Caco-2 (cell line): ENCODE measurements around the gene SRSF12. TPM values are rescaled to one million over a fixed set of nuclear protein-coding genes. Genes with fewer than 3 reads are reported as not detected.

Source experiments
- BruUV-seq: library from RNA; stranded (reverse); fragments of 400-500 nt; replicated peaks from 2 replicates; lab custom pipeline; 2021; lab: Mats Ljungman, UMichigan
- CTCF ChIA-PET: fragments of 300-600 bp; sonication (Branson Sonifier 250); formaldehyde crosslinking; loops from one replicate; lab custom pipeline; 2022; ENCODE audit warnings: antibody characterized with exemption; lab: Charles Lee
- POLR2A ChIA-PET: fragments of 300-600 bp; sonication (Branson Sonifier 250); formaldehyde crosslinking; loops from one replicate; lab custom pipeline; 2022; ENCODE audit warnings: antibody characterized with exemption; lab: Charles Lee
- DNase-seq, 2 experiments: peaks; one replicate each; pipeline versions ENCODE4 v3.0.0 to v3.0.0-alpha.2; 2020 to 2022
- H3K27me3 ChIP-seq: replicated peaks from 2 replicates; pipeline ENCODE4 v1.6.0; 2011; ENCODE audit warnings: low read length; ENCODE audit not compliant: control insufficient read depth, insufficient read depth
- H3K36me3 ChIP-seq: 2 replicates; pipeline ENCODE4 v1.5.1; 2011; ENCODE audit warnings: low read length; ENCODE audit not compliant: control insufficient read depth, insufficient read depth
- H3K4me1 ChIP-seq: fragments of 250-450 bp; sonication (Bioruptor Pico); 2 replicates; pipeline ENCODE4 v1.5.1; 2020; ENCODE audit warnings: mild to moderate bottlenecking
- H3K4me3 ChIP-seq: 2 replicates; pipeline ENCODE4 v1.5.1; 2011; ENCODE audit warnings: low read depth, mild to moderate bottlenecking, control low read depth, low read length
- H3K9me3 ChIP-seq: fragments of 250-450 bp; sonication (Bioruptor Pico); 2 replicates; pipeline ENCODE4 v1.5.1; 2020; ENCODE audit warnings: mild to moderate bottlenecking, moderate library complexity
- H3K27ac Mint-ChIP-seq: one replicate; pipeline ENCODE4 v1.8.0; 2022; ENCODE audit warnings: mixed read lengths; ENCODE audit not compliant: unreplicated experiment
- H3K27me3 Mint-ChIP-seq: one replicate; pipeline ENCODE4 v1.8.0; 2022; ENCODE audit warnings: mixed read lengths; ENCODE audit not compliant: insufficient read depth, unreplicated experiment
- H3K36me3 Mint-ChIP-seq: one replicate; pipeline ENCODE4 v1.8.0; 2022; ENCODE audit warnings: mild to moderate bottlenecking, mixed read lengths; ENCODE audit not compliant: insufficient read depth, unreplicated experiment
- H3K4me1 Mint-ChIP-seq: one replicate; pipeline ENCODE4 v1.8.0; 2022; ENCODE audit warnings: low read depth, mixed read lengths; ENCODE audit not compliant: unreplicated experiment
- H3K4me3 Mint-ChIP-seq: one replicate; pipeline ENCODE4 v1.8.0; 2022; ENCODE audit warnings: mild to moderate bottlenecking, moderate library complexity, mixed read lengths; ENCODE audit not compliant: unreplicated experiment
- H3K9me3 Mint-ChIP-seq: one replicate; pipeline ENCODE4 v1.8.0; 2022; ENCODE audit warnings: mixed read lengths; ENCODE audit not compliant: unreplicated experiment
- CTCF ChIP-seq, 2 experiments: fragments of 200-600 bp in 1 of 2; IDR thresholded peaks; 1 replicate in 1 of 2; 2 replicates in 1 of 2; pipeline versions ENCODE4 v1.5.1 to v1.8.0; 2011 to 2022; ENCODE audit warnings: antibody characterized with exemption in 1 of 2, control low read depth in 1 of 2, inconsistent platforms in 1 of 2, low read depth in 1 of 2, low read length in 1 of 2, mild to moderate bottlenecking in 1 of 2, moderate library complexity in 1 of 2; ENCODE audit not compliant: insufficient read depth in 1 of 2, severe bottlenecking in 1 of 2, unreplicated experiment in 1 of 2
- intact Hi-C: fragments of 100-400 bp; cut with micrococcal nuclease; formaldehyde crosslinking; loops from one replicate; pipeline ENCODE4 v1.10.0; 2022; ENCODE audit not compliant: unreplicated experiment
- total RNA-seq: library from RNA; stranded (reverse); gene quantifications from 2 replicates; pipeline ENCODE4 v1.2.3, GENCODE V29; 2022

Gene SRSF12
- total RNA-seq, 1 experiment from 2014 or later: 0.79 TPM

- intact Hi-C loops: no loop called here
- no peaks in the 10 kb centered on the region; the same call in 1 of the 2 replicates for H3K36me3 ChIP-seq
- H3K27ac Mint-ChIP-seq: no peak overlapping the region
These were observed 48.2 kb downstream of the SRSF12 start for GRCh38 chr6:89069536-89070163.

GRCh38 chr6:89068695-89069094 lies 49.2 kb downstream of the SRSF12 start:
- no peaks in the 10 kb centered on the region; the same call in 1 of the 2 replicates for H3K36me3 ChIP-seq
- H3K4me3 ChIP-seq: no peak overlapping the region
- Mint-ChIP-seq H3K36me3 (no peaks in the 10 kb centered on the region), H3K4me1 (peaks cover 23% of the 10 kb centered on the region), H3K9me3 (peaks cover 12% of the 10 kb centered on the region), H3K27ac (no peak overlapping the region), H3K4me3 (no peak overlapping the region), H3K27me3 (no peaks in the 10 kb centered on the region)
- BruUV-seq: no TSS peak
- DNase-seq: no peak
- CTCF ChIA-PET: no interaction called here
- POLR2A ChIA-PET: no interaction called here
- H3K4me1 ChIP-seq: peaks cover 19% of the 10 kb centered on the region
- no peaks in the 10 kb centered on the region for H3K27me3 ChIP-seq
- no peak for TF ChIP-seq CTCF (IDR thresholded peaks at IDR 0.05; ENCODE audit: insufficient read depth in 1 of 2, low read depth in 1 of 2, low read length in 1 of 2, severe bottlenecking in 1 of 2, unreplicated experiment in 1 of 2)
- intact Hi-C loops: no loop called here
- H3K9me3 ChIP-seq: peaks cover 4% of the 10 kb centered on the region; the same call in 1 of the 2 replicates

More at GRCh38 chr6:89069536-89070163, 48.2 kb downstream of the SRSF12 start:
- CTCF ChIA-PET: no interaction called here
- peaks cover 4% of the 10 kb centered on the region; the same call in 1 of the 2 replicates for H3K9me3 ChIP-seq
- peaks cover 19% of the 10 kb centered on the region for H3K4me1 ChIP-seq
- POLR2A ChIA-PET: no interaction called here
- no peak overlapping the region for H3K4me3 ChIP-seq
- Mint-ChIP-seq H3K9me3 (peaks cover 12% of the 10 kb centered on the region), H3K4me3 (no peak overlapping the region), H3K36me3 (no peaks in the 10 kb centered on the region), H3K4me1 (peaks cover 23% of the 10 kb centered on the region), H3K27me3 (no peaks in the 10 kb centered on the region)
- DNase-seq: no peak
- TF ChIP-seq CTCF (IDR thresholded peaks at IDR 0.05; ENCODE audit: insufficient read depth in 1 of 2, low read depth in 1 of 2, low read length in 1 of 2, severe bottlenecking in 1 of 2, unreplicated experiment in 1 of 2): no peak
- no peaks in the 10 kb centered on the region for H3K27me3 ChIP-seq
- no TSS peak for BruUV-seq

- no peaks in the 10 kb centered on the region for H3K27me3 Mint-ChIP-seq
- no peaks in the 10 kb centered on the region for H3K36me3 Mint-ChIP-seq
- peaks cover 3% of the 10 kb centered on the region for H3K9me3 Mint-ChIP-seq
- DNase-seq: no peak
- no peak overlapping the region for H3K4me3 ChIP-seq
- no peak overlapping the region for H3K27ac Mint-ChIP-seq
- no peak overlapping the region for H3K4me3 Mint-ChIP-seq
- CTCF ChIA-PET: interaction anchor here (0.5 to 1.4 kb wide), 2 partner anchors 13 to 43 kb away, joined by 3 read pairs; partner anchors contain the start of gene PNRC1
- peaks cover 4% of the 10 kb centered on the region; the same call in 1 of the 2 replicates for H3K9me3 ChIP-seq
- POLR2A ChIA-PET: no interaction called here
- H3K27me3 ChIP-seq: no peaks in the 10 kb centered on the region
- intact Hi-C loops: no loop called here
- no peaks in the 10 kb centered on the region for H3K36me3 ChIP-seq
- TF ChIP-seq CTCF (IDR thresholded peaks at IDR 0.05; ENCODE audit: insufficient read depth in 1 of 2, low read depth in 1 of 2, low read length in 1 of 2, severe bottlenecking in 1 of 2, unreplicated experiment in 1 of 2): no peak
- H3K4me1 ChIP-seq: peaks cover 19% of the 10 kb centered on the region
- H3K4me1 Mint-ChIP-seq: peaks cover 23% of the 10 kb centered on the region
- BruUV-seq: no TSS peak
These were observed 50.1 kb downstream of the SRSF12 start for GRCh38 chr6:89067796-89068195.
